Hepatocyte (in vitro differentiated cells): ENCODE measurements around the gene ZNF443. TPM values are rescaled to one million over a fixed set of nuclear protein-coding genes. Genes with fewer than 3 reads are reported as not detected.

Experiments used
- DNase-seq: peaks from one replicate; pipeline ENCODE4 v3.0.0-alpha.2; 2016; ENCODE audit warnings: low spot score
- H2AFZ ChIP-seq: fragments of 200-600 bp; sonication (generic); 2 replicates; pipeline ENCODE4 v1.6.0; 2016; ENCODE audit warnings: antibody characterized with exemption, mild to moderate bottlenecking
- H3K27ac ChIP-seq: fragments of 200-600 bp; sonication (generic); 2 replicates; pipeline ENCODE4 v1.5.1; 2016; ENCODE audit warnings: mild to moderate bottlenecking
- H3K27me3 ChIP-seq: fragments of 200-600 bp; sonication (generic); 2 replicates; pipeline ENCODE4 v1.6.1; 2016
- H3K36me3 ChIP-seq: fragments of 200-600 bp; sonication (generic); replicated peaks from 2 replicates; pipeline ENCODE4 v1.5.1; 2016; ENCODE audit warnings: low read depth; ENCODE audit not compliant: insufficient read depth
- H3K4me1 ChIP-seq: fragments of 200-600 bp; sonication (generic); 2 replicates; pipeline ENCODE4 v1.5.1; 2016; ENCODE audit warnings: mild to moderate bottlenecking, moderate library complexity; ENCODE audit not compliant: insufficient read depth
- H3K4me2 ChIP-seq: fragments of 200-600 bp; sonication (generic); 2 replicates; pipeline ENCODE4 v1.6.0; 2016
- H3K4me3 ChIP-seq: fragments of 200-600 bp; sonication (generic); 2 replicates; pipeline ENCODE4 v1.5.1; 2016; ENCODE audit warnings: mild to moderate bottlenecking
- H3K79me2 ChIP-seq: fragments of 200-600 bp; sonication (generic); 2 replicates; pipeline ENCODE4 v1.6.0; 2017; ENCODE audit warnings: mild to moderate bottlenecking
- H3K9me2 ChIP-seq: fragments of 200-600 bp; sonication (generic); replicated peaks from 2 replicates; pipeline ENCODE4 v1.6.0; 2017; ENCODE audit warnings: mild to moderate bottlenecking; ENCODE audit not compliant: insufficient read depth
- H3K9me3 ChIP-seq: fragments of 200-600 bp; sonication (generic); 2 replicates; pipeline ENCODE4 v1.5.1; 2016; ENCODE audit warnings: low read depth, mild to moderate bottlenecking
- H4K20me1 ChIP-seq: fragments of 200-600 bp; sonication (generic); 2 replicates; pipeline ENCODE4 v1.6.0; 2016; ENCODE audit warnings: mild to moderate bottlenecking; ENCODE audit not compliant: insufficient read depth, poor library complexity, severe bottlenecking
- EZH2 ChIP-seq: fragments of 200-600 bp; sonication (generic); IDR thresholded peaks from 2 replicates; pipeline ENCODE4 v1.6.1; 2016; ENCODE audit warnings: antibody characterized with exemption, mild to moderate bottlenecking, borderline replicate concordance
- EZH2phosphoT487 ChIP-seq: fragments of 200-600 bp; sonication (generic); IDR thresholded peaks from one replicate; pipeline ENCODE4 v1.6.1; 2018; ENCODE audit warnings: antibody characterized with exemption, mild to moderate bottlenecking, low read depth, moderate library complexity; ENCODE audit not compliant: unreplicated experiment, severe bottlenecking
- WGBS: methylation state at CpG from one replicate; pipeline ENCODE4 v1.1.6; 2016; ENCODE audit warnings: low lambda C conversion rate; ENCODE audit errors: missing lambda C conversion rate; 5-methylcytosine and 5-hydroxymethylcytosine counted together
- polyA plus RNA-seq: library from polyadenylated mRNA; unstranded; fragments of >200 nt; fragmentation: Nextera tagmentation; extraction: Ambion mirVana; gene quantifications from 2 replicates; pipeline ENCODE4 v1.2.1, GENCODE V29; 2016
- total RNA-seq: library from RNA; depleted of rRNA; stranded (reverse); fragments of >200 nt; gene quantifications from 2 replicates; pipeline ENCODE4 v1.2.3, GENCODE V29; 2014
- TF ChIP-seq, protein P1 (sequence below): fragments of 200-600 bp; sonication (generic); IDR thresholded peaks from 2 replicates; pipeline ENCODE4 v1.5.1; 2016; ENCODE audit warnings: antibody characterized with exemption, mild to moderate bottlenecking; ENCODE audit not compliant: poor library complexity

Gene ZNF443
- total and polyA plus RNA-seq, 2 experiments from 2014 or later = 1.9 to 7.5 TPM

DNA sequence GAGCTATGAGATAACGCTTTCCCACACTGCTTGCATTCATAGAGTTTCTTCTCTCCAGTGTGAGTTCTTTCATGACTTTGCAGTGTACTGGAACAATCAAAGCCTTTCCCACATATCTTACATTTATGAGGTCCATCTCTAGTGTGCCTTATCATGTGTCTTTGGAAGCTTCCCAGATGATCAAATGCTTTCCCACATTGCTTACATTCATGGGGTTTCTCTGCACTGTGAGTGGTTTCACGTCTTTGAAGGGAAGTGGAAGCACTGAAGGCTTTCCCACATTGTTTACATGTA lies 60.4 kb downstream of the ZNF443 start:
- H3K27me3 ChIP-seq = no peaks in the 10 kb centered on the region
- no peak overlapping the region for H3K27ac ChIP-seq
- H3K4me2 ChIP-seq = no peak overlapping the region
- no peak overlapping the region for H2AFZ ChIP-seq
- DNase-seq = no peak
- 73% methylated on average over 2 of the region's 2 CpGs for WGBS
- no peaks in the 10 kb centered on the region for H3K79me2 ChIP-seq
- TF ChIP-seq, protein P1, sequence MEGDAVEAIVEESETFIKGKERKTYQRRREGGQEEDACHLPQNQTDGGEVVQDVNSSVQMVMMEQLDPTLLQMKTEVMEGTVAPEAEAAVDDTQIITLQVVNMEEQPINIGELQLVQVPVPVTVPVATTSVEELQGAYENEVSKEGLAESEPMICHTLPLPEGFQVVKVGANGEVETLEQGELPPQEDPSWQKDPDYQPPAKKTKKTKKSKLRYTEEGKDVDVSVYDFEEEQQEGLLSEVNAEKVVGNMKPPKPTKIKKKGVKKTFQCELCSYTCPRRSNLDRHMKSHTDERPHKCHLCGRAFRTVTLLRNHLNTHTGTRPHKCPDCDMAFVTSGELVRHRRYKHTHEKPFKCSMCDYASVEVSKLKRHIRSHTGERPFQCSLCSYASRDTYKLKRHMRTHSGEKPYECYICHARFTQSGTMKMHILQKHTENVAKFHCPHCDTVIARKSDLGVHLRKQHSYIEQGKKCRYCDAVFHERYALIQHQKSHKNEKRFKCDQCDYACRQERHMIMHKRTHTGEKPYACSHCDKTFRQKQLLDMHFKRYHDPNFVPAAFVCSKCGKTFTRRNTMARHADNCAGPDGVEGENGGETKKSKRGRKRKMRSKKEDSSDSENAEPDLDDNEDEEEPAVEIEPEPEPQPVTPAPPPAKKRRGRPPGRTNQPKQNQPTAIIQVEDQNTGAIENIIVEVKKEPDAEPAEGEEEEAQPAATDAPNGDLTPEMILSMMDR = no peak
- TF ChIP-seq EZH2 = no peak
- no peak for TF ChIP-seq EZH2phosphoT487
- H3K36me3 ChIP-seq = peaks cover 4% of the 10 kb centered on the region
- H4K20me1 ChIP-seq = no peaks in the 10 kb centered on the region
- H3K4me3 ChIP-seq = no peak overlapping the region
- no peaks in the 10 kb centered on the region for H3K4me1 ChIP-seq
- no peaks in the 10 kb centered on the region for H3K9me2 ChIP-seq
- H3K9me3 ChIP-seq = peaks cover 15% of the 10 kb centered on the region

DNA sequence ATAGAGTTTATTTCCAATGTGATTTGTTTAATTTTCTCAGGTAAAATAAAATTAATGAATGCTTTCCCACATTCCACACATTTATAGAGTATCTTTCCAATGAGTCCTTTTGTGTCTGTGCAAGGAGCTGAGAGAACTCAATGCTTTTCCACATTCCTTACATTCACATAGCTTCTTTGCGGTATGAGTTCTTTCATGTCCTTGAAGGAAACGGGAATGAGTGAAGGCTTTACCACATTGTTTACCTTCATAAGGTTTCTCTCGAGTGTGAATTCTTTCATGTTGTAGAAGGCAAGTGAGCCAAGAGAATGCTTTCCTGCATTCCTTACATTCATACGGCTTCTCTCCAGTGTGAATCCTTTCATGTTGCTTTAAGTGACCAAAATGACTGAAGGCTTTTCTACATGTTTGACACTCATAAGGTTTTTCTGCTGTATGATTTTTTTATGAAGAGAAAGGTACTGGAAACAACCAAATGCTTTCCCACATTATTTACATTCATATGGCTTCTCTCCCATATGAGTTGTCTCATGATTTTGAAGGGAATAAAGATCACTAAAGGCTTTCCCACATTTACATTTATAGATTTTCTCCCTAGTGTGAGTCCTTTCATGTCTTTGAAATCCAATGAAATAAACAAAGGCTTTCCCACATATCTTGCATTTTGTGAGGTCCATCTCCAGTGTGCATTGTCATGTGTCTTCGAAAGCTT lies 60.9 kb downstream of the ZNF443 start:
- no peaks in the 10 kb centered on the region for H3K9me2 ChIP-seq
- peaks cover 4% of the 10 kb centered on the region for H3K36me3 ChIP-seq
- no peaks in the 10 kb centered on the region for H3K79me2 ChIP-seq
- no peak overlapping the region for H3K27ac ChIP-seq
- TF ChIP-seq EZH2phosphoT487 (no peak), EZH2 (no peak)
- TF ChIP-seq, protein P1 = no peak
- H3K4me1 ChIP-seq = no peaks in the 10 kb centered on the region
- H3K27me3 ChIP-seq = no peaks in the 10 kb centered on the region
- H3K9me3 ChIP-seq = peaks cover 15% of the 10 kb centered on the region
- no peak overlapping the region for H3K4me2 ChIP-seq
- H2AFZ ChIP-seq = no peak overlapping the region
- WGBS = 93% methylated on average over 5 of the region's 5 CpGs
- no peaks in the 10 kb centered on the region for H4K20me1 ChIP-seq
- H3K4me3 ChIP-seq = no peak overlapping the region
- DNase-seq = no peak

Other genes starting within 250 kb of the ZNF443 start
- 10.9 and 11.7 TPM in 2 replicates for gene ZNF44, start 146.1 kb downstream of the ZNF443 start, total RNA-seq
- gene ZNF44, start 146.1 kb downstream of the ZNF443 start, polyA plus RNA-seq = 9.9 and 10.0 TPM in 2 replicates
- gene ZNF563, start 107.4 kb downstream of the ZNF443 start, total RNA-seq = 4.0 and 5.7 TPM in 2 replicates
- gene ZNF563, start 107.4 kb downstream of the ZNF443 start, polyA plus RNA-seq = 6.8 and 9.7 TPM in 2 replicates
- gene ZNF442, start 75.3 kb downstream of the ZNF443 start, total RNA-seq = 3.6 and 5.9 TPM in 2 replicates
- 1.3 and 4.4 TPM in 2 replicates for gene ZNF442, start 75.3 kb downstream of the ZNF443 start, polyA plus RNA-seq
- gene ZNF799, start 39.8 kb downstream of the ZNF443 start, total RNA-seq = 4.9 and 7.1 TPM in 2 replicates
- gene ZNF799, start 39.8 kb downstream of the ZNF443 start, polyA plus RNA-seq = 2.6 and 3.8 TPM in 2 replicates
- gene ZNF709, start 43.8 kb upstream of the ZNF443 start, total RNA-seq = 2.2 and 4.0 TPM in 2 replicates
- 0.63 and 1.0 TPM in 2 replicates for gene ZNF709, start 43.8 kb upstream of the ZNF443 start, polyA plus RNA-seq
- 9.2 and 10.7 TPM in 2 replicates for gene ZNF564, start 110.5 kb upstream of the ZNF443 start, total RNA-seq
- 5.0 and 6.1 TPM in 2 replicates for gene ZNF564, start 110.5 kb upstream of the ZNF443 start, polyA plus RNA-seq
- gene ZNF490, start 169.8 kb upstream of the ZNF443 start, total RNA-seq = 7.8 and 8.1 TPM in 2 replicates
- gene ZNF490, start 169.8 kb upstream of the ZNF443 start, polyA plus RNA-seq = 1.8 and 2.3 TPM in 2 replicates
- 16.1 and 16.2 TPM in 2 replicates for gene ZNF791, start 169.9 kb upstream of the ZNF443 start, total RNA-seq
- gene ZNF791, start 169.9 kb upstream of the ZNF443 start, polyA plus RNA-seq = 11.5 and 16.6 TPM in 2 replicates
- gene MAN2B1, start 225.7 kb upstream of the ZNF443 start, total RNA-seq = 67.2 and 68.8 TPM in 2 replicates
- gene MAN2B1, start 225.7 kb upstream of the ZNF443 start, polyA plus RNA-seq = 77.1 and 81.9 TPM in 2 replicates
- gene WDR83, start 225.8 kb upstream of the ZNF443 start, total RNA-seq = 9.1 and 12.2 TPM in 2 replicates
- 19.5 and 21.5 TPM in 2 replicates for gene WDR83, start 225.8 kb upstream of the ZNF443 start, polyA plus RNA-seq
- 62.6 and 71.7 TPM in 2 replicates for gene DHPS, start 240.9 kb upstream of the ZNF443 start, total RNA-seq
- 63.1 and 84.7 TPM in 2 replicates for gene DHPS, start 240.9 kb upstream of the ZNF443 start, polyA plus RNA-seq
- not detected in 2 replicates for gene GNG14, start 247.0 kb upstream of the ZNF443 start, total RNA-seq
- gene GNG14, start 247.0 kb upstream of the ZNF443 start, polyA plus RNA-seq = not detected in 2 replicates